GM12878 (cell line): ENCODE results near the gene MCM6. TPM values are rescaled to one million over a fixed set of nuclear protein-coding genes. Genes with fewer than 3 reads are reported as not detected.

Source experiments
- ATAC-seq: fragments of 200-7000 bp; cut with Tn5 transposase; 3 replicates; pipeline ENCODE4 v1.9.1; 2020; ENCODE audit warnings: mild to moderate bottlenecking, moderate library complexity
- BruUV-seq: library from RNA; stranded (reverse); fragments of 400-500 nt; replicated peaks from 2 replicates; lab custom pipeline; 2021; lab: Mats Ljungman, UMichigan
- CTCF ChIA-PET: fragments of 300-600 bp; sonication (Branson Sonifier 250); formaldehyde crosslinking; extraction: SDS; loops from one replicate; lab custom pipeline; 2021; ENCODE audit warnings: inconsistent platforms; lab: Yijun Ruan, JAX
- POLR2A ChIA-PET: fragments of 350-600 bp; formaldehyde crosslinking; extraction: SDS; loops from one replicate; lab custom pipeline; 2021; ENCODE audit warnings: inconsistent platforms; lab: Charles Lee
- RAD21 ChIA-PET: fragments of 300-600 bp; sonication (Branson Sonifier 250); formaldehyde crosslinking; loops from one replicate; lab custom pipeline; 2023; ENCODE audit warnings: antibody characterized with exemption; ENCODE audit not compliant: unreplicated experiment; lab: Charles Lee
- SMC1A ChIA-PET: fragments of 300-600 bp; sonication (Branson Sonifier 250); formaldehyde crosslinking; loops from one replicate; lab custom pipeline; 2023; ENCODE audit not compliant: unreplicated experiment, uncharacterized antibody; lab: Charles Lee
- DNase-seq: peaks from one replicate; pipeline ENCODE4 v3.0.0-alpha.2; 2011; ENCODE audit warnings: low read depth, low spot score
- FAIRE-seq: peaks from 3 replicates; lab custom pipeline; 2011; peaks lifted over from hg19 to GRCh38; lab: Jason Lieb, UNC
- H2AFZ ChIP-seq: 2 replicates; pipeline ENCODE4 v1.6.0; 2011; ENCODE audit warnings: low read depth, low read length, control low read depth; ENCODE audit not compliant: control insufficient read depth
- H3K27ac ChIP-seq: 2 replicates; pipeline ENCODE4 v1.5.1; 2011; ENCODE audit warnings: control low read depth; ENCODE audit not compliant: control insufficient read depth, insufficient read depth
- H3K27me3 ChIP-seq, 2 experiments: replicated peaks in 1 of 2; 2 replicates each; pipeline versions ENCODE4 v1.6.0 to v1.6.1; 2011; ENCODE audit warnings: low read length in 1 of 2; ENCODE audit not compliant: control insufficient read depth in 2 of 2, insufficient read depth in 2 of 2
- H3K36me3 ChIP-seq, 2 experiments: 2 replicates each; pipeline ENCODE4 v1.5.1; 2011; ENCODE audit warnings: low read length in 1 of 2; ENCODE audit not compliant: control insufficient read depth in 2 of 2, insufficient read depth in 2 of 2
- H3K4me1 ChIP-seq: 2 replicates; pipeline ENCODE4 v1.6.1; 2011; ENCODE audit warnings: mild to moderate bottlenecking, low read length, moderate library complexity, mixed read lengths; ENCODE audit not compliant: control insufficient read depth, insufficient read depth
- H3K4me2 ChIP-seq: 2 replicates; pipeline ENCODE4 v1.6.0; 2011; ENCODE audit warnings: control low read depth; ENCODE audit not compliant: control insufficient read depth, insufficient read depth
- H3K4me3 ChIP-seq: fragments of 200-600 bp; sonication (generic); 2 replicates; pipeline ENCODE4 v1.5.1; 2016
- H3K79me2 ChIP-seq: 2 replicates; pipeline ENCODE4 v1.6.0; 2011; ENCODE audit warnings: low read length; ENCODE audit not compliant: control insufficient read depth, insufficient read depth
- H3K9ac ChIP-seq: 2 replicates; pipeline ENCODE4 v1.8.0; 2011; ENCODE audit warnings: low read length, control low read depth, mixed read lengths; ENCODE audit not compliant: control insufficient read depth, insufficient read depth
- H3K9me3 ChIP-seq: replicated peaks from 3 replicates; pipeline ENCODE4 v1.5.1; 2011; ENCODE audit warnings: mild to moderate bottlenecking, low read length; ENCODE audit not compliant: control insufficient read depth, insufficient read depth
- H4K20me1 ChIP-seq: 2 replicates; pipeline ENCODE4 v1.6.0; 2011; ENCODE audit not compliant: control insufficient read depth, insufficient read depth
- ATF7 ChIP-seq: fragments of 450-650 bp; IDR thresholded peaks from 2 replicates; pipeline ENCODE4 v1.6.1; 2016; ENCODE audit warnings: low read depth, mild to moderate bottlenecking
- ETV6 ChIP-seq, 2 experiments: fragments of 450-650 bp in 1 of 2; IDR thresholded peaks in 1 of 2; conservative IDR thresholded peaks in 1 of 2; 2 replicates each; pipeline ENCODE4 v1.6.1; 2014; ENCODE audit warnings: antibody characterized with exemption in 1 of 2, borderline replicate concordance in 1 of 2, low read depth in 1 of 2, mild to moderate bottlenecking in 1 of 2, moderate library complexity in 1 of 2
- IKZF1 ChIP-seq: fragments of 450-650 bp; conservative IDR thresholded peaks from 2 replicates; pipeline ENCODE4 v1.6.1; 2017; ENCODE audit warnings: antibody characterized with exemption, mild to moderate bottlenecking
- IKZF2 ChIP-seq, 2 experiments: fragments of 450-650 bp; IDR thresholded peaks; 2 replicates each; pipeline ENCODE4 v1.6.1; 2017; ENCODE audit warnings: mild to moderate bottlenecking in 2 of 2, moderate library complexity in 2 of 2
- MEF2B ChIP-seq: fragments of 450-650 bp; IDR thresholded peaks from 2 replicates; pipeline ENCODE4 v1.6.1; 2018; ENCODE audit warnings: mild to moderate bottlenecking, moderate library complexity; ENCODE audit not compliant: partially characterized antibody, poor library complexity, severe bottlenecking
- TCF12 ChIP-seq: IDR thresholded peaks from 2 replicates; pipeline ENCODE4 v1.6.1; 2011; ENCODE audit warnings: low read depth, mild to moderate bottlenecking, low read length
- ZNF687 ChIP-seq: fragments of 450-650 bp; IDR thresholded peaks from 2 replicates; pipeline ENCODE4 v1.6.1; 2017; ENCODE audit warnings: mild to moderate bottlenecking, moderate library complexity
- WGBS: methylation state at CpG from one replicate; pipeline ENCODE4 v1.1.6; 2016; ENCODE audit warnings: low lambda C conversion rate; ENCODE audit not compliant: insufficient replicate concordance, insufficient coverage; ENCODE audit errors: missing lambda C conversion rate; 5-methylcytosine and 5-hydroxymethylcytosine counted together
- in situ Hi-C: fragments of 300-500 bp; cut with MboI; formaldehyde crosslinking; loops from 9 replicates; pipeline ENCODE4 v1.14.3; 2018; ENCODE audit warnings: mixed read lengths
- intact Hi-C: fragments of 100-400 bp; cut with micrococcal nuclease; formaldehyde crosslinking; loops from one replicate; pipeline ENCODE4 v1.14.2; 2022; ENCODE audit not compliant: unreplicated experiment
- polyA plus RNA-seq, 11 experiments: library from polyadenylated mRNA; depleted of rRNA in 4 of 11; unstranded in 6 of 11; stranded (reverse) in 5 of 11; fragments of >200 nt; fragmentation: Nextera tagmentation in 4 of 11; fragmentation: Illumina TruSeq in 1 of 11; extraction: Ambion mirVana in 4 of 11; extraction: Trizol in 1 of 11; gene quantifications; 1 replicate in 1 of 11; 2 replicates in 10 of 11; pipeline versions ENCODE4 v1.2.1 to v1.2.3, GENCODE V29; 2011 to 2016; ENCODE audit warnings: inconsistent platforms in 2 of 11, missing spikeins in 2 of 11, low read depth in 1 of 11
- total RNA-seq, 4 experiments: library from RNA; depleted of rRNA in 3 of 4; stranded (reverse); fragments of >200 nt in 3 of 4; fragmentation: Illumina TruSeq in 1 of 4; extraction: Trizol in 1 of 4; gene quantifications; 2 replicates each; pipeline versions ENCODE4 v1.2.1 to v1.2.3, GENCODE V29; 2013 to 2021

The MCM6 gene
- total and polyA plus RNA-seq, 10 of the 15 experiments (the other 5 are each of a cell fraction or from before 2014, with no cell fraction given) = 37.4 to 118 (median 82.2) TPM

- H3K36me3 ChIP-seq = no peaks in the 10 kb centered on the region
- POLR2A ChIA-PET = interaction anchor here (1.5 kb wide), 1 partner anchor 50 kb away, joined by 4 read pairs; no protein-coding TSS in a partner anchor
- ATAC-seq = peak; percentile 79
- CTCF ChIA-PET = interaction anchor here (0.6 to 2.5 kb wide), 16 partner anchors 8 to 804 kb away, joined by 3 to 14 read pairs (median 3); partner anchors contain the start of gene UBXN4
- BruUV-seq = no TSS peak
- H3K9me3 ChIP-seq = no peaks in the 10 kb centered on the region
- 0 out of 2 replicates have a peak, but pooled peaks have one; percentile 31 for TF ChIP-seq IKZF1
- peak in 1 of 2 experiments; percentile 29; a peak in 1 of 4 replicates for TF ChIP-seq IKZF2 (IDR thresholded peaks at IDR 0.05)
- TF ChIP-seq TCF12 = no peak
- 0 out of 2 replicates have a peak, but pooled peaks have one; percentile 19 for TF ChIP-seq ZNF687
- no peak for TF ChIP-seq ETV6 (conservative IDR thresholded peaks at IDR 0.05 in 1 of 2, IDR thresholded peaks at IDR 0.05 in 1 of 2; ENCODE audit: borderline replicate concordance in 1 of 2, low read depth in 1 of 2)
- peak; percentile 87 for TF ChIP-seq MEF2B
- 0 out of 2 replicates have a peak, but pooled peaks have one; percentile 32 for TF ChIP-seq ATF7
- TF ChIP-seq, all 136 proteins: peak for 5
- Histone ChIP-seq H3K4me3 (no peak overlapping the region; the same call in 1 of the 2 replicates), H3K4me2 (peak overlapping the region; percentile 38), H4K20me1 (no peaks in the 10 kb centered on the region), H3K9ac (peak overlapping the region; percentile 10; the same call in 1 of the 2 replicates), H3K27me3 (no peaks in the 10 kb centered on the region), H2AFZ (peak overlapping the region; percentile 71), H3K79me2 (no peaks in the 10 kb centered on the region), H3K4me1 (peaks cover 12% of the 10 kb centered on the region), H3K27ac (peak overlapping the region; percentile 35; the same call in 1 of the 2 replicates)
- in situ Hi-C loops (no loop called here), intact Hi-C loops (no loop called here)
- 13% methylated on average over 7 of the region's 7 CpGs for WGBS
- ChIA-PET RAD21 (interaction anchor here (1.0 to 1.4 kb wide), 3 partner anchors 50 to 789 kb away, joined by 3 to 4 read pairs (median 4); no protein-coding TSS in a partner anchor), SMC1A (interaction anchor here (0.8 to 2.4 kb wide), 13 partner anchors 10 to 618 kb away, joined by 3 to 14 read pairs (median 4); no protein-coding TSS in a partner anchor)
- no peak for FAIRE-seq
- peak; percentile 51 for DNase-seq
These were observed 83.7 kb downstream of the MCM6 start for GRCh38 chr2:135792401-135793150.
